GM12873 (cell line): ENCODE results near the gene IMMP2L.

Experiments used
- CTCF ChIP-seq: IDR thresholded peaks from 2 replicates; pipeline ENCODE4 v1.5.1; 2012; ENCODE audit warnings: low read depth, mild to moderate bottlenecking, moderate library complexity, low read length, control low read depth; ENCODE audit not compliant: insufficient read depth; ENCODE audit errors: missing control alignments

Gene IMMP2L

GRCh38 chr7:111282626-111283025 is 279.7 kb downstream of the IMMP2L start:
- TF ChIP-seq CTCF = no peak

- TF ChIP-seq CTCF = no peak
These were observed 287.4 kb downstream of the IMMP2L start for GRCh38 chr7:111274857-111275256.

- TF ChIP-seq CTCF = no peak
These were observed 290.2 kb downstream of the IMMP2L start for GRCh38 chr7:111272092-111272491.

- no peak for TF ChIP-seq CTCF
These were observed 293.4 kb downstream of the IMMP2L start for GRCh38 chr7:111268941-111269340.

GRCh38 chr7:111266613-111267012 is 295.7 kb downstream of the IMMP2L start:
- TF ChIP-seq CTCF = no peak

GRCh38 chr7:111265394-111265793 is 296.9 kb downstream of the IMMP2L start:
- no peak for TF ChIP-seq CTCF

GRCh38 chr7:111264981-111265380 is 297.3 kb downstream of the IMMP2L start:
- no peak for TF ChIP-seq CTCF

GRCh38 chr7:111264111-111264868 is 298.0 kb downstream of the IMMP2L start:
- no peak for TF ChIP-seq CTCF
